Esophagus squamous epithelium (tissue), 5 donors: ENCODE data around the gene KIAA2012. TPM values are rescaled to one million over a fixed set of nuclear protein-coding genes. Genes with fewer than 3 reads are reported as not detected.

Experiments used
- DNase-seq: peaks from one replicate; lab custom pipeline; 2025; lab: John Stamatoyannopoulos, UW
- H3K27ac ChIP-seq, 4 donors: fragments of 200-600 bp; sonication (generic); one replicate each; pipeline ENCODE4 v1.5.1; 2016 to 2019; ENCODE audit warnings: mild to moderate bottlenecking in 1 of 4
- H3K27me3 ChIP-seq, 4 donors: fragments of 200-600 bp; sonication (generic); 1 replicate in 3 of 4; 2 replicates in 1 of 4; pipeline versions ENCODE4 v1.5.1 to v1.6.0; 2017 to 2021; ENCODE audit warnings: antibody characterized with exemption in 1 of 4
- H3K36me3 ChIP-seq, 3 donors: fragments of 200-600 bp; sonication (generic); one replicate each; pipeline ENCODE4 v1.5.1; 2016 to 2019
- H3K4me1 ChIP-seq, 3 donors: fragments of 200-600 bp; sonication (generic); one replicate each; pipeline ENCODE4 v1.5.1; 2017 to 2019
- H3K4me3 ChIP-seq, 4 donors: fragments of 200-600 bp; sonication (generic); 1 replicate in 3 of 4; 2 replicates in 1 of 4; pipeline ENCODE4 v1.5.1; 2016 to 2019; ENCODE audit warnings: mild to moderate bottlenecking in 2 of 4, moderate library complexity in 1 of 4
- H3K9me3 ChIP-seq, 3 donors: fragments of 200-600 bp; sonication (generic); one replicate each; pipeline ENCODE4 v1.5.1; 2016 to 2019
- POLR2A ChIP-seq, 4 donors: fragments of 450-650 bp; IDR thresholded peaks; one replicate each; pipeline ENCODE4 v1.6.1; 2017; ENCODE audit warnings: antibody characterized with exemption in 4 of 4, mild to moderate bottlenecking in 4 of 4, moderate library complexity in 3 of 4
- WGBS, 2 donors: methylation state at CpG; one replicate each; pipeline ENCODE4 v1.1.5; 2018; 5-methylcytosine and 5-hydroxymethylcytosine counted together
- intact Hi-C: fragments of 100-400 bp; cut with DNase I; formaldehyde crosslinking; loops from one replicate; pipeline ENCODE4 v1.15.0; 2022
- total RNA-seq, 4 donors: library from RNA; depleted of rRNA; stranded (reverse); fragments of >200 nt; gene quantifications; one replicate each; pipeline ENCODE4 v1.1.0, GENCODE V29; 2016
- TF ChIP-seq, protein P1 (sequence below), 6 experiments: fragments of 450-650 bp in 4 of 6; fragments of 200-600 bp in 2 of 6; sonication (generic) in 2 of 6; IDR thresholded peaks; one replicate each; pipeline ENCODE4 v1.5.1; 2016 to 2019; ENCODE audit warnings: antibody characterized with exemption in 6 of 6, mild to moderate bottlenecking in 4 of 6, moderate library complexity in 4 of 6
- donor health status: DM: yes; HTN: yes; CAD: no.

The KIAA2012 gene
- total RNA-seq, 4 donors from 2014 or later: not detected

DNA sequence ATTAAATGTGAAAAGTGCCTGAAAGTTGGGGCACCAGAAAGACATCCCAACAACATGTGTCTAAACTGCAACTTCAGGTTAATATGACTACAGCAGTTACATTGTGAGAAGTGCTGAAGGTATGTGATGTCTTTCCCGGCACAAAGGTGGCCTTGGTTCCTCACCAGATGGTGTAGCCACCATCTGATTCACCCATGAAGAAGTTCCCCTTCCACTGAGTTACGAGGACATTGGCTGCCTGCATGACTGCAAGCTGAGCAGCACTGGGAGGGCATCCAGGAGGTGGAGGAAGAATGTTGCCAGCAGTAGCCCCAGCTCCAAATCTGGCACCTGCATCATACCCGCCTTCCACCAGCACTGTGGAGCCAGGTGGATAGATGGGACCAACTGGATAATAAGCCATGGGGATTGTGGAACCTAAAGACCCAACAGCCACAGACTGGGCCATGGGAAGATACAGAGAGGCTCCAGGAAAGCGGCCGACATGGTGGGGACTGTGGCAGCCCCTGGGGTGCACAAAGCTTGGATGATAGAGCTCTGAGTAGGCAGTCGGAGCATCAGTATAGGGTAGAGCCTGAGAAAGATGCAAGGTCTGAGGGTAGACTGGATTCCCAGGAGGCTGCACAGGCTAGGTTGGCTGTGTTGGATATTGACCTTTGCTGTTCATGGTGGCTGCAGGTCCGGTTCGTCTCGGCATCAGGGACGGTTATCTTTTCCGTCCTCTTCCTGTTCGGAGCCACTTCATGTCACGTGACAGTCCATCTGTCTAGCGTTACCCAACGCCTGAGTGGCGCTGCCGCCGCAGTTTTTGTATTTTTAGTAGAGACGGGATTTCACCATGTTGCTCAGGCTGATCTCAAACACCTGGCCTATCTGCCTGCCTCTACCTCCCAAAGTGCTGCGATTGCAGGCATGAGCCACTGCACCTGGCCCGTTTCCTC, 128.4 kb downstream of the KIAA2012 start:
- TF ChIP-seq, protein P1, sequence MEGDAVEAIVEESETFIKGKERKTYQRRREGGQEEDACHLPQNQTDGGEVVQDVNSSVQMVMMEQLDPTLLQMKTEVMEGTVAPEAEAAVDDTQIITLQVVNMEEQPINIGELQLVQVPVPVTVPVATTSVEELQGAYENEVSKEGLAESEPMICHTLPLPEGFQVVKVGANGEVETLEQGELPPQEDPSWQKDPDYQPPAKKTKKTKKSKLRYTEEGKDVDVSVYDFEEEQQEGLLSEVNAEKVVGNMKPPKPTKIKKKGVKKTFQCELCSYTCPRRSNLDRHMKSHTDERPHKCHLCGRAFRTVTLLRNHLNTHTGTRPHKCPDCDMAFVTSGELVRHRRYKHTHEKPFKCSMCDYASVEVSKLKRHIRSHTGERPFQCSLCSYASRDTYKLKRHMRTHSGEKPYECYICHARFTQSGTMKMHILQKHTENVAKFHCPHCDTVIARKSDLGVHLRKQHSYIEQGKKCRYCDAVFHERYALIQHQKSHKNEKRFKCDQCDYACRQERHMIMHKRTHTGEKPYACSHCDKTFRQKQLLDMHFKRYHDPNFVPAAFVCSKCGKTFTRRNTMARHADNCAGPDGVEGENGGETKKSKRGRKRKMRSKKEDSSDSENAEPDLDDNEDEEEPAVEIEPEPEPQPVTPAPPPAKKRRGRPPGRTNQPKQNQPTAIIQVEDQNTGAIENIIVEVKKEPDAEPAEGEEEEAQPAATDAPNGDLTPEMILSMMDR (IDR thresholded peaks at IDR 0.05): no peak
- no peak for TF ChIP-seq POLR2A (IDR thresholded peaks at IDR 0.05)
- DNase-seq: no peak
- H3K27me3 ChIP-seq: no peaks in the 10 kb centered on the region
- H3K4me1 ChIP-seq: no peaks in the 10 kb centered on the region
- WGBS, 2 donors: 90 to 92% methylated on average over 19 to 21 of the region's 21 CpGs
- intact Hi-C loops: no loop called here
- H3K4me3 ChIP-seq: no peak overlapping the region
- no peak overlapping the region for H3K27ac ChIP-seq
- no peaks in the 10 kb centered on the region for H3K9me3 ChIP-seq
- H3K36me3 ChIP-seq: peaks cover 0 to 19% (median 5%) of the 10 kb centered on the region in 3 donors

DNA sequence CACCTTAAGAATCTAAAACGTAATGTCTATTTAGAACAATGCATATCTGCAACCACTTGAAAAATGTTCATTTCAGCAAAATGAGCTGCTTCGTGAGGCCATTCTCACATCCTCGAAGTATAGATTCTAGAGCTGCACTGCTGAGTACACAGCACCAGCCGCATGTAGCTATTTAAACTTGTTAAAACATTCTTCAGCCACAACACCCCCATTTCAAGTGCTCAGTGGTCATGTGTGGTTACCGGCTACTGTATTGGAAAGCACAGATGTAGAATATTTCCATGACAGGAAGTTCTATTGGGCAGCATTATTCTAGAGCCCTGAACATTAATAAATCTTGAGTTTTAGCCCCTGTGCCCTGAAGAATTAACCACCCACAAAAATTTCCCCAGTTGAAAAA, 130.3 kb downstream of the KIAA2012 start:
- H3K9me3 ChIP-seq: no peaks in the 10 kb centered on the region
- no peak for DNase-seq
- no peaks in the 10 kb centered on the region for H3K27me3 ChIP-seq
- peaks cover 0 to 38% (median 5%) of the 10 kb centered on the region in 3 donors for H3K36me3 ChIP-seq
- TF ChIP-seq, protein P1 (IDR thresholded peaks at IDR 0.05): no peak
- TF ChIP-seq POLR2A (IDR thresholded peaks at IDR 0.05): no peak
- WGBS, 2 donors: 86 to 95% methylated on average over 5 of the region's 5 CpGs
- H3K4me3 ChIP-seq: no peak overlapping the region
- no peaks in the 10 kb centered on the region for H3K4me1 ChIP-seq
- H3K27ac ChIP-seq: no peak overlapping the region
- intact Hi-C loops: no loop called here

DNA sequence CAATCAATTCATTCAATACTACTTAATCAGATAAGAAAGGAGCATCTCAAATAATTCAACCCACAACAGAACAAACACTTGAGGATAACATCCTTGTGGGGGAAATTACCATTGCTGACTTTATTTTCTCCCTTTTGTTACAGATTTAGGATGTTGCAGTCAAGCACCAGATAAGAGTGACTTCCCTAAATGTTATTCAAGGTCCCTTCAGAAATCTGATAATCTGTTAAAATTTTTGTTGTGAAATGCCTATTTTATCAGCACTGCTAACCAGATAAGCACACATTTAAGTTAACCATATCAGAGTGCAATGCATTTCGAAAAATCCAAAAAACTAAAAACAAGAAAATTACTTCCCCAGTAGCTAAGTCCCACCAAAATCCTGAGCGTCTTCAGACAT, 131.8 kb downstream of the KIAA2012 start:
- TF ChIP-seq, protein P1 (IDR thresholded peaks at IDR 0.05): no peak
- no peak for TF ChIP-seq POLR2A (IDR thresholded peaks at IDR 0.05)
- Histone ChIP-seq H3K36me3 (peaks cover 0 to 52% (median 5%) of the 10 kb centered on the region in 3 donors), H3K27me3 (no peaks in the 10 kb centered on the region), H3K4me3 (no peak overlapping the region), H3K4me1 (no peaks in the 10 kb centered on the region), H3K9me3 (no peaks in the 10 kb centered on the region), H3K27ac (no peak overlapping the region)
- intact Hi-C loops: no loop called here
- 95 to 96% methylated on average over 2 of the region's 2 CpGs for WGBS, 2 donors
- no peak for DNase-seq

DNA sequence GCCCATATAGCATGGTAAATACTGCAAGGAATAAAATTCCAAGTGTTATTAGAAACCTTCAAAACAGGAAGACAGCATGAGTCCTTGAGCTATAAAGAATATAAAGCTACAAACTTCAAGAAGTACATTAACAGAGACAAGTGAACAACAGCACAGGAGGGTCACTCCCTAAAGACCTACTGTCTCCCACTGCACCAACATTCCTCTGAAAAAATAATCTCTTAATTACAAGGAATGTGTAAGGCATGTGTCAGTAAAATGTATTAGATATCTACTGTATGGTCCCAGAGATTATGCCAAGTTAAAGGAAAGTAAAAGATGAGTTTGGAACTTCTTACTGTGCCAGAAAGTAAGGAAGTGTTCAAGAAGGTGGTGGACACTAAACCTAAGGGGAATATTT, 135.5 kb downstream of the KIAA2012 start:
- H3K27ac ChIP-seq: no peak overlapping the region
- DNase-seq: no peak
- no peaks in the 10 kb centered on the region for H3K4me1 ChIP-seq
- H3K9me3 ChIP-seq: no peaks in the 10 kb centered on the region
- no peak for TF ChIP-seq POLR2A (IDR thresholded peaks at IDR 0.05)
- TF ChIP-seq, protein P1 (IDR thresholded peaks at IDR 0.05): no peak
- no peak overlapping the region for H3K4me3 ChIP-seq
- no peaks in the 10 kb centered on the region for H3K27me3 ChIP-seq
- intact Hi-C loops: no loop called here
- peaks cover 0 to 89% (median 8%) of the 10 kb centered on the region in 3 donors for H3K36me3 ChIP-seq

DNA sequence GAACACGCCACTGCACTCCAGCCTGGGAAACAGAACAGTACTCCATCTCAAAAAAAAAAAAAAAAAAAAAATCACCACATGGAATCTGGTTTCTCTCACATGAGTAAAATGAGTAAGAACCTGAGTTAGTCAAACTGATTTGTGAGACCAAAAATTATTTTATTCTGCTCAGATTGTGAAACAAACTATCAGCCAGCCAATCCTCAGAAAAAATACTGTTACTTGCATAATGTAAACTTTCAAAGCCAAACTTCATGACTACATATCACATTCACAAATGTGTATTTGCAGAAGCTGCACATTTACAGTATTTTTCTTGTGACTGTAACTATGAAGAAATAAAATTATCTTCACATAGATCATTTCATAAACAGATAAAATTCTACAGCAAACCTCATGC, 142.1 kb downstream of the KIAA2012 start:
- Histone ChIP-seq H3K27ac (no peak overlapping the region), H3K4me3 (no peak overlapping the region), H3K27me3 (no peaks in the 10 kb centered on the region), H3K36me3 (peaks cover 0 to 99% (median 3%) of the 10 kb centered on the region in 3 donors), H3K4me1 (peaks cover 0 to under 1% (median 0%) of the 10 kb centered on the region in 3 donors), H3K9me3 (no peaks in the 10 kb centered on the region)
- intact Hi-C loops: no loop called here
- TF ChIP-seq, protein P1 (IDR thresholded peaks at IDR 0.05): no peak
- no peak for TF ChIP-seq POLR2A (IDR thresholded peaks at IDR 0.05)
- 83 to 100% methylated on average over 1 of the region's 1 CpG for WGBS, 2 donors
- DNase-seq: no peak
